GM12874 (cell line): ENCODE measurements around the gene PRKCB.

Source experiments
- TF ChIP-seq, protein P1 (sequence below): IDR thresholded peaks from 2 replicates; pipeline ENCODE4 v1.5.1; 2011; ENCODE audit warnings: low read depth, mild to moderate bottlenecking, control low read depth, low read length, moderate library complexity; ENCODE audit not compliant: insufficient read depth

PRKCB gene

DNA sequence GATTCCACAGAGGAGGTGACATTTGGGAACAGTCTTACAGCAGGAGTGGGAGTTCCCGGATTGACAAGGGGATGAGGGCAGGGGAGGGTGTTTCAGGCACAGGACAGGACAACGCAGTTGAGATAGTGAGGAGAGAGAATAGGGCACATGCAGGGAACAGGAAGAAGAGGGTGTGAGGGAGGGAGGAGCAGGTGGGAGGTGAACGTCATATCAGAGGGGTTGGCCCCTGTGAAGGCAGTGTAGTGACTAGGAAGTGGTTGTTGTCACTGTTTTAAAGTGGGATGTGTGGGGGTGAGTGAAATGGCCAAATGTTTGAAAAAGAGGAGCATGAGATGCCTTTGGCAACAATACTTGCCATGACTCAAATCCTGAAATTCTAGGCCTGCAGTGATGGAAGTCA is 12.2 kb downstream of the PRKCB start:
- TF ChIP-seq, protein P1, sequence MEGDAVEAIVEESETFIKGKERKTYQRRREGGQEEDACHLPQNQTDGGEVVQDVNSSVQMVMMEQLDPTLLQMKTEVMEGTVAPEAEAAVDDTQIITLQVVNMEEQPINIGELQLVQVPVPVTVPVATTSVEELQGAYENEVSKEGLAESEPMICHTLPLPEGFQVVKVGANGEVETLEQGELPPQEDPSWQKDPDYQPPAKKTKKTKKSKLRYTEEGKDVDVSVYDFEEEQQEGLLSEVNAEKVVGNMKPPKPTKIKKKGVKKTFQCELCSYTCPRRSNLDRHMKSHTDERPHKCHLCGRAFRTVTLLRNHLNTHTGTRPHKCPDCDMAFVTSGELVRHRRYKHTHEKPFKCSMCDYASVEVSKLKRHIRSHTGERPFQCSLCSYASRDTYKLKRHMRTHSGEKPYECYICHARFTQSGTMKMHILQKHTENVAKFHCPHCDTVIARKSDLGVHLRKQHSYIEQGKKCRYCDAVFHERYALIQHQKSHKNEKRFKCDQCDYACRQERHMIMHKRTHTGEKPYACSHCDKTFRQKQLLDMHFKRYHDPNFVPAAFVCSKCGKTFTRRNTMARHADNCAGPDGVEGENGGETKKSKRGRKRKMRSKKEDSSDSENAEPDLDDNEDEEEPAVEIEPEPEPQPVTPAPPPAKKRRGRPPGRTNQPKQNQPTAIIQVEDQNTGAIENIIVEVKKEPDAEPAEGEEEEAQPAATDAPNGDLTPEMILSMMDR: no peak

DNA sequence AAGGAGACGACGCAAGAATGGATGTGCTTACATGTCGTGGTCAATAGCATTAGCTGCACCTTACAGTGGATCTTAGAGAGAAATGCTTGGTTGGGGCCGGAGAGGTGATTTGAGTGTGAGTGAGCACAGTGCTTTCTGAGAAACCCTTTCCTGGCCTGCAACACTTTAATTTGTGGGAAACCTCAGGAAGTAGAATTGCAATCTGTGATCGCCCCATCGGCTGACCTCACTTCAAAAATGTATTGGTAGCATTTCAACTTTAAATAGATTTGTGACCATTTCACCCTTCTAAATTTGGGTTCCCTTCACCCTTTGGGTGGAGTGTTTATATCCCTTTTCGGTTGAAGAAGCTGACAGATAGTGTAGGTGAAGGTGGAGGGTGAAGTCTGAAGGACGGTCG is 13.2 kb downstream of the PRKCB start:
- TF ChIP-seq, protein P1: no peak

DNA sequence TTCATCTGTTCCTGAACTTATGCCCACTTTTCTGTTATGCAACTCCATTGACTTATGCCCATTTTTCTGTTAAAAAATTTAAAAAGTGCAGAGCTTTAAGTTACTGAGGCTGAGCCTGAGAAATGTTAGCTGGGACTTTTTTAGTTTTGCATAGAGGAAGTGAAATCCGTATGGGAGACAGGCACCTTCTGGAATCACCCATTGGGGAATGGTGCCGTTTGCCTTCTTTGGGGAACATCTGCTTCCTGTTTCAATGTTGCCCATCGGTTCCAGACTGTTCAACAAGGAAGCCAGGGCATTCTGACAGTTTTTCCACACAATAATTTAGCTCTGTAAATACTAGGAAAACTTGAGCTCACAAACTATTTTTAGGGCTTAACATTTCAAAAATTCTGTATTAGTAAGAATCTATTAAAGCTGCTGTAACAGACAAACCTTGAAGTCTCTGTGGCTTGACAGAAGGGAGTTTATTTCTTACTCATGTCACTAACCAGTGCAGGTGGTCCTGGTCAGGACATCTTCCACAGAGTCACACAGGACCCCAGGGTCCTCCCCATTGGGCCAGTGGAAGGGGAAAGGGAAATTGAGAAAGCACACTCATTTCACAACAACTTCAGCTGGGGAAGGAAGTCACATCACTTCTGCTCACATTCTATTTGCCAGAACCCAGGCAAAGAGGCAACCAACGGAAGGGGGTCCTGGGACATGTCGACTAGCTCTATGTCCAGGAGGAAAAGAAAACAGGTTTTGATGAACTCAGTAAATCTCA is 17.2 kb downstream of the PRKCB start:
- TF ChIP-seq, protein P1: no peak

DNA sequence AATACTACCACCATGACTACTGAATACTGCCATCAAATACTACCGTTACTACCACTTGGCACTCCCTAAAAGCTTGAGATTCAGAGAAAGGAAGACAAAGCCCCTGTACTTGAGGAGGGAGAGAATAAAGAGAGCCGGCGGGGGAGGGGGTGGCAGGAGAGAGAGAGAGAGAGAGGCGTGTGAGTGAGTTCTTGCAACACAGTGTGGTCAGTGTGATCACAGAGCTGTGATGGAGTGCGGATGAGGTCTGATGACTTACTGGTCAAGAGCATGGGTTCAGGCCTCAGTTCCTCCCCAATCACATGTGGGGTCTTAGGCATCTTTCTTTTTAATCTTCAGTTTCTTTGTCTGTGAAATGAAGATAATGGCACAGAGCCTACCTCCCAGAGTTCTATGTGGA is 19.2 kb downstream of the PRKCB start:
- TF ChIP-seq, protein P1: no peak

DNA sequence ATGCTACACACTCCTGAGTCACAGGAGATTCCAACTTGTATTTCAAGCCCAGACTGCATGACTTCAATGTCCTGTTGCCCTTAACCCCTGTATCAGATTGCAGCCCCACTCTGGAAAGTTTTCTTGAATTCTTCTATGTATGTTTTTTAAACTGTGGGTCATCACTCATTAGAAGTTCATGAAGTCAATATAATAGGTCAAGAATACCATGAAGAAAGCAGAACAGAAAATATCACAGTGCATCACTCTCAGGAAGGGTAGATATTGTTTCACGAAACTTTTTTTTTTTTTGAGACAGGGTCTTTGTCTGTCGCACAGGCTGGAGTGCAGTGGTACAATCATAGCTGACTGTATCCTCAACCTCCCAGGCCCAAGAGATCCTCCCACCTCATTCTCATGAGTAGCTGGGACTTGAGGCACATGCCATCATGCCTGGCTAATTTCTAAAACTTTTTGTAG is 20.5 kb downstream of the PRKCB start:
- TF ChIP-seq, protein P1: no peak

DNA sequence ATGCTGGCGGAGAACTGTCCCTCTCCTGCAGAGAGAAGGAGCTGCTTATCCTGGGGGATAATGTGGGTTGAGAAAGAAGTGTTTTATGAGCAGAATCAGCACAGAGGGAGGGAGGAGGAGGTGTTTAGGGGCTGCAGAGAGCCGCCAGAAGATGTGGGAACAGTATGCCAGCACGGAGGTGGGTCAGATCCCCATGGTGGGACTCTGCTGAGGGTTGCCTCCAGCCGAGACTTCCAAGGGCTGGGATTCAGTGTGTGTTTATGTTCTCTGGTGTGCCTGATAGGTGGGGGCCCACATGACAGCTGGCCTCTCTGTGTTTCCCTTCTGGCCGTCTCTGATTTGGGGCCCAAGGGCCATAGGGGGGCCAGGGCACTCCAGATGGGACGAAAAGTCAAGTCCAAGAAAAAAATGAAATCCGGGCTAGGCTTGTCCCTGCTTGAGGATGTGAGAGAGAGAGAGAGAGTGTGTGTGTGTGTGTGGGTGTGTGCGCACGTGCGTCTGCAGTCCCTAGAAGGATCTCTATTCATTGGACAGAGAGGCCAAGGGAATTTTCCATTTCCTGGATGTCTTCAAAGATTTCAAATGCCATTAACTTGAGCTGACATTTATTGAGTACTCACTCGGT is 21.6 kb downstream of the PRKCB start:
- TF ChIP-seq, protein P1: no peak

DNA sequence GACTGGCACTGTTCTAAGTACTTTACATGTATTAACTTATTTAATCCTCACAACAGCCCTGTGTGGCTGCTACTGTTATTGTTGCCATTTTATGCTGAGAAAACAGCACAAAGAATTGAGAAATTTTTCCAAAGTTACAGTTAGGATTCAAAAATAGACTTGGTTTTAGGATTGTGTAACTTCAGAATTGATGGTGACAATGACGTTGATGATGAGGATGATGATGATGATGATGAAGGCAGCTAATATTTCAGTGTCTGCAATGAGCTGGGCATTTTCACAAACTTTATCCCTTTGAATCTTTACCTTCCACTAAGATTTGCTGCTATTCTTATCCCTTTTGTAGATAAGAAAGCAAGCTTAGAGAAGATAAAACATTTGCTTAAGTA is 22.1 kb downstream of the PRKCB start:
- TF ChIP-seq, protein P1: no peak
